Stimulated activated CD8-positive, alpha-beta memory T cell treated with anti-CD3 and anti-CD28 coated beads, Interleukin-2, amount 100 ng/mL, for 1 hour (primary cell): ENCODE data around the gene ATXN7L1.
"Not testable (repeated sequence)": the region's sequence is repeated elsewhere in the genome, so short reads cannot be mapped to it uniquely, and the experiment has no call there.

Experiments
- DNase-seq, 2 donors: peaks; one replicate each; pipeline ENCODE4 v3.0.0-alpha.2; 2020; ENCODE audit warnings: low read depth in 2 of 2

ATXN7L1 gene

GRCh38 chr7:105703207-105703930 is 173.0 kb downstream of the ATXN7L1 start:
- no peak for DNase-seq

- DNase-seq, result no peak
These were observed 176.7 kb downstream of the ATXN7L1 start for GRCh38 chr7:105699568-105700236.

- no peak for DNase-seq
These were observed 177.9 kb downstream of the ATXN7L1 start for GRCh38 chr7:105698531-105698930.

GRCh38 chr7:105697753-105698152 is 178.6 kb downstream of the ATXN7L1 start:
- no peak for DNase-seq

GRCh38 chr7:105697169-105697568 is 179.2 kb downstream of the ATXN7L1 start:
- not testable (repeated sequence) for DNase-seq

- no peak for DNase-seq
These were observed 182.8 kb downstream of the ATXN7L1 start for GRCh38 chr7:105693576-105693975.

GRCh38 chr7:105691680-105692564 is 184.5 kb downstream of the ATXN7L1 start:
- DNase-seq, result peak; percentile 33 to 39

- DNase-seq, result no peak
These were observed 185.2 kb downstream of the ATXN7L1 start for GRCh38 chr7:105691082-105691679.

- no peak for DNase-seq
These were observed 186.0 kb downstream of the ATXN7L1 start for GRCh38 chr7:105690325-105690945.

GRCh38 chr7:105689067-105689819 is 187.2 kb downstream of the ATXN7L1 start:
- no peak for DNase-seq

- DNase-seq, result no peak
These were observed 187.8 kb downstream of the ATXN7L1 start for GRCh38 chr7:105688617-105689016.

- no peak for DNase-seq
These were observed 191.2 kb downstream of the ATXN7L1 start for GRCh38 chr7:105685161-105685560.

- no peak for DNase-seq
These were observed 193.9 kb downstream of the ATXN7L1 start for GRCh38 chr7:105682341-105683060.

- no peak for DNase-seq
These were observed 195.8 kb downstream of the ATXN7L1 start for GRCh38 chr7:105680505-105681187.

GRCh38 chr7:105678811-105679495 is 197.4 kb downstream of the ATXN7L1 start:
- DNase-seq, result no peak

GRCh38 chr7:105677817-105678573 is 198.4 kb downstream of the ATXN7L1 start:
- DNase-seq, result no peak

GRCh38 chr7:105677410-105677730 is 199.0 kb downstream of the ATXN7L1 start:
- DNase-seq, result no peak

- DNase-seq, result peak; percentile 19 to 28
These were observed 200.4 kb downstream of the ATXN7L1 start for GRCh38 chr7:105675934-105676371.
